ENCODE results near the gene B4GALT1. TPM values are rescaled to one million over a fixed set of nuclear protein-coding genes. Genes with fewer than 3 reads are reported as not detected.

Gene B4GALT1
- total and polyA plus RNA-seq, 10 donors = 18.1 to 111 (median 82.7) TPM

DNA sequence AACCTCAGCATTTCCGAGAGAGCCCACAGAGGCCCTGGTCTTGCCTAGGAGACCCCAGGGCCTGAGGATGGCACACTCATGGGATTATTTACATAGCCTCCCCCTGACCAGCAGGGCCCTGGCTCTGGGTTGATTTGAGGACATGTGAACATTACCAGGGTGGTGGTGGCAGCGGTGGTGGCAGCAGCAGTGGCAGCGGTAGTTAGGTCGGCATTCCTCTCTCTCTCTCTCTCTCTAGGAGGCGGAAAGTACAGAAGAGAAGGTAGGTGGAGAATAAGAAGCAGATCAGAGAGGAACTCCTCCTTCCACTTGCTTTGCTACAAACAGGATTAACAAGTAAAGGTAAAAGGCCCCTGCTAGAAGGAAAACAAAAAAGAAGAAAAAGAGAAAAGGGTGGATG is 39.3 kb downstream of the B4GALT1 start:
- Histone ChIP-seq H3K4me1 (peaks cover 36 to 100% (median 67%) of the 10 kb centered on the region in 6 donors), H3K4me3 (no peak overlapping the region), H3K27ac (peak overlapping the region in 3 of 8 donors; percentile 71 to 80 (median 77)), H3K9me3 (no peaks in the 10 kb centered on the region), H3K27me3 (replicated peaks in 1 of 7) (no peaks in the 10 kb centered on the region), H3K36me3 (peaks cover 0 to 96% (median 35%) of the 10 kb centered on the region in 6 donors)
- DNase-seq = peak; percentile 50
- TF ChIP-seq POLR2A (IDR thresholded peaks at IDR 0.05) (no peak), POLR2AphosphoS5 (IDR thresholded peaks at IDR 0.05) (no peak)
- TF ChIP-seq, protein P1, sequence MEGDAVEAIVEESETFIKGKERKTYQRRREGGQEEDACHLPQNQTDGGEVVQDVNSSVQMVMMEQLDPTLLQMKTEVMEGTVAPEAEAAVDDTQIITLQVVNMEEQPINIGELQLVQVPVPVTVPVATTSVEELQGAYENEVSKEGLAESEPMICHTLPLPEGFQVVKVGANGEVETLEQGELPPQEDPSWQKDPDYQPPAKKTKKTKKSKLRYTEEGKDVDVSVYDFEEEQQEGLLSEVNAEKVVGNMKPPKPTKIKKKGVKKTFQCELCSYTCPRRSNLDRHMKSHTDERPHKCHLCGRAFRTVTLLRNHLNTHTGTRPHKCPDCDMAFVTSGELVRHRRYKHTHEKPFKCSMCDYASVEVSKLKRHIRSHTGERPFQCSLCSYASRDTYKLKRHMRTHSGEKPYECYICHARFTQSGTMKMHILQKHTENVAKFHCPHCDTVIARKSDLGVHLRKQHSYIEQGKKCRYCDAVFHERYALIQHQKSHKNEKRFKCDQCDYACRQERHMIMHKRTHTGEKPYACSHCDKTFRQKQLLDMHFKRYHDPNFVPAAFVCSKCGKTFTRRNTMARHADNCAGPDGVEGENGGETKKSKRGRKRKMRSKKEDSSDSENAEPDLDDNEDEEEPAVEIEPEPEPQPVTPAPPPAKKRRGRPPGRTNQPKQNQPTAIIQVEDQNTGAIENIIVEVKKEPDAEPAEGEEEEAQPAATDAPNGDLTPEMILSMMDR (IDR thresholded peaks at IDR 0.05 in 8 of 11, conservative IDR thresholded peaks at IDR 0.05 in 3 of 11) = no peak
- WGBS, 5 donors = 69 to 92% (median 75%) methylated on average over 5 of the region's 5 CpGs
- intact Hi-C loops (cut with DNase I; ENCODE audit: low total_unique reads) = no loop called here

GRCh38 chr9:33125871-33126823 is 41.0 kb downstream of the B4GALT1 start:
- H3K4me1 ChIP-seq = peaks cover 36 to 98% (median 60%) of the 10 kb centered on the region in 6 donors
- H3K9me3 ChIP-seq = no peaks in the 10 kb centered on the region
- peak; percentile 86 for DNase-seq
- intact Hi-C loops (cut with DNase I; ENCODE audit: low total_unique reads) = no loop called here
- H3K36me3 ChIP-seq = peaks cover 0 to 96% (median 25%) of the 10 kb centered on the region in 6 donors
- peak overlapping the region in 1 of 8 donors; percentile 1 for H3K4me3 ChIP-seq
- H3K27ac ChIP-seq = peak overlapping the region; percentile 63 to 85 (median 74)
- no peaks in the 10 kb centered on the region for H3K27me3 ChIP-seq (replicated peaks in 1 of 7)
- WGBS, 5 donors = 43 to 61% (median 53%) methylated on average over 7 to 8 of the region's 8 CpGs
- TF ChIP-seq POLR2AphosphoS5 (IDR thresholded peaks at IDR 0.05) (peak in 2 of 3 donors; percentile 77 to 92), POLR2A (IDR thresholded peaks at IDR 0.05) (peak in 1 of 3 donors; percentile 16)
- TF ChIP-seq, protein P1 (IDR thresholded peaks at IDR 0.05 in 8 of 11, conservative IDR thresholded peaks at IDR 0.05 in 3 of 11) = no peak

DNA sequence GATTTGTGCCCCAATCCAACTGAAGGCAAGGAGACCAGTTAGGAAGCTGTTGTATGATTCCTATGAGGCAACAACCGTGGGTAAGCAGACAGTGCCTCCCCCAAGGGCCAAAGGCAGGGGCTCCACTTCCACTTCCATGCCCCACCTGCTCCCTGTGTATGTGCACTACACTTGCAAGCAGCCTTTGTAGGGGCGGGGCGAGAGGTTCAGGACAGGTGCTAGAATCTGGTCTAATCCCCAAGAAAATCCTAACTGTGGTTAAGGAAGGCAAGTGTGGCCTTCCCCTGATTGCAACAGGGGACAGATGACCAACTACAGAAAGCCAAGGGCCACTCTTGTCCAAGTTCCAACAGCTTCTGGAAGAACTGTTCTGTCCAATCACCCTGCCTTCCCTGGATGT is 41.7 kb downstream of the B4GALT1 start:
- Histone ChIP-seq H3K27ac (peak overlapping the region; percentile 30 to 85 (median 74)), H3K36me3 (peaks cover 0 to 96% (median 28%) of the 10 kb centered on the region in 6 donors), H3K4me1 (peaks cover 31 to 98% (median 58%) of the 10 kb centered on the region in 6 donors), H3K4me3 (peak overlapping the region in 1 of 8 donors; percentile 1), H3K27me3 (replicated peaks in 1 of 7) (no peaks in the 10 kb centered on the region), H3K9me3 (no peaks in the 10 kb centered on the region)
- 43 to 81% (median 69%) methylated on average over 1 to 3 of the region's 3 CpGs for WGBS, 5 donors
- intact Hi-C loops (cut with DNase I; ENCODE audit: low total_unique reads) = no loop called here
- peak; percentile 71 for DNase-seq
- TF ChIP-seq POLR2A (IDR thresholded peaks at IDR 0.05) = no peak
- TF ChIP-seq, protein P1 (IDR thresholded peaks at IDR 0.05 in 8 of 11, conservative IDR thresholded peaks at IDR 0.05 in 3 of 11) = no peak
- TF ChIP-seq POLR2AphosphoS5 (IDR thresholded peaks at IDR 0.05) = no peak

Measured in spleen (tissue), 11 donors.